NCI-H524 (cell line): ENCODE measurements around the gene CDK6.

Source experiments
- DNase-seq, 2 experiments: peaks; one replicate each; lab custom pipeline; 2025; lab: John Stamatoyannopoulos, UW

Gene CDK6

GRCh38 chr7:92793656-92794205 is 42.6 kb downstream of the CDK6 start:
- DNase-seq = no peak

GRCh38 chr7:92790992-92791391 is 45.4 kb downstream of the CDK6 start:
- no peak for DNase-seq

GRCh38 chr7:92788559-92789183 is 47.7 kb downstream of the CDK6 start:
- no peak for DNase-seq

GRCh38 chr7:92785923-92786322 is 50.5 kb downstream of the CDK6 start:
- DNase-seq = no peak

- DNase-seq = no peak
Observed at GRCh38 chr7:92784935-92785334, 51.4 kb downstream of the CDK6 start.

- no peak for DNase-seq
Observed at GRCh38 chr7:92783260-92784201, 52.8 kb downstream of the CDK6 start.

- DNase-seq = no peak
Observed at GRCh38 chr7:92782855-92783254, 53.5 kb downstream of the CDK6 start.

- peak in 1 of 2 experiments; percentile 66 for DNase-seq
Observed at GRCh38 chr7:92782236-92782635, 54.1 kb downstream of the CDK6 start.

- peak in 1 of 2 experiments; percentile 5 for DNase-seq
Observed at GRCh38 chr7:92781117-92781720, 55.2 kb downstream of the CDK6 start.

GRCh38 chr7:92778972-92779371 is 57.4 kb downstream of the CDK6 start:
- no peak for DNase-seq

- no peak for DNase-seq
Observed at GRCh38 chr7:92777993-92778392, 58.4 kb downstream of the CDK6 start.

GRCh38 chr7:92773808-92774207 is 62.6 kb downstream of the CDK6 start:
- no peak for DNase-seq

- no peak for DNase-seq
Observed at GRCh38 chr7:92769844-92770243, 66.5 kb downstream of the CDK6 start.

GRCh38 chr7:92769394-92769699 is 67.0 kb downstream of the CDK6 start:
- DNase-seq = peak in 1 of 2 experiments; percentile 33

GRCh38 chr7:92768501-92769393 is 67.6 kb downstream of the CDK6 start:
- peak; percentile 87 to 94 for DNase-seq

- DNase-seq = peak in 1 of 2 experiments; percentile 37
Observed at GRCh38 chr7:92767437-92767836, 68.9 kb downstream of the CDK6 start.

GRCh38 chr7:92766461-92767003 is 69.8 kb downstream of the CDK6 start:
- DNase-seq = no peak

- DNase-seq = no peak
Observed at GRCh38 chr7:92765725-92766124, 70.6 kb downstream of the CDK6 start.

GRCh38 chr7:92763636-92764423 is 72.5 kb downstream of the CDK6 start:
- DNase-seq = peak; percentile 71 to 87

- no peak for DNase-seq
Observed at GRCh38 chr7:92762851-92763250, 73.5 kb downstream of the CDK6 start.
